Progenitor cell of endocrine pancreas (in vitro differentiated cells): ENCODE measurements around the gene GRK5. TPM values are rescaled to one million over a fixed set of nuclear protein-coding genes. Genes with fewer than 3 reads are reported as not detected.
A peak's percentile ranks its signal among the peaks of the same experiment; 100 is the strongest.

Source experiments
- DNase-seq: peaks from one replicate; pipeline ENCODE4 v3.0.0; 2021; ENCODE audit warnings: low spot score; ENCODE audit not compliant: unreplicated experiment
- H3K27ac Mint-ChIP-seq: 2 replicates; pipeline ENCODE4 v1.8.0; 2021; ENCODE audit warnings: mild to moderate bottlenecking, moderate library complexity, mixed read lengths
- H3K27me3 Mint-ChIP-seq: 2 replicates; pipeline ENCODE4 v1.8.0; 2021; ENCODE audit warnings: mixed read lengths
- H3K36me3 Mint-ChIP-seq: 2 replicates; pipeline ENCODE4 v1.8.0; 2022; ENCODE audit warnings: mixed read lengths; ENCODE audit not compliant: insufficient read depth
- H3K4me1 Mint-ChIP-seq: 2 replicates; pipeline ENCODE4 v1.8.0; 2021; ENCODE audit warnings: low read depth, mixed read lengths
- H3K4me3 Mint-ChIP-seq: 2 replicates; pipeline ENCODE4 v1.8.0; 2021; ENCODE audit warnings: low read depth, mild to moderate bottlenecking, moderate library complexity, mixed read lengths
- H3K9me3 Mint-ChIP-seq: 2 replicates; pipeline ENCODE4 v1.8.0; 2021; ENCODE audit warnings: low read depth, mixed read lengths
- CTCF ChIP-seq: fragments of 200-600 bp; sonication (generic); IDR thresholded peaks from one replicate; pipeline ENCODE4 v1.5.0; 2021; ENCODE audit warnings: antibody characterized with exemption, mild to moderate bottlenecking; ENCODE audit not compliant: unreplicated experiment
- total RNA-seq: library from RNA; stranded (reverse); gene quantifications from 2 replicates; pipeline ENCODE4 v1.2.1, GENCODE V29; 2021

GRK5 gene
- total RNA-seq, 1 donor from 2014 or later: 21.6 TPM

DNA sequence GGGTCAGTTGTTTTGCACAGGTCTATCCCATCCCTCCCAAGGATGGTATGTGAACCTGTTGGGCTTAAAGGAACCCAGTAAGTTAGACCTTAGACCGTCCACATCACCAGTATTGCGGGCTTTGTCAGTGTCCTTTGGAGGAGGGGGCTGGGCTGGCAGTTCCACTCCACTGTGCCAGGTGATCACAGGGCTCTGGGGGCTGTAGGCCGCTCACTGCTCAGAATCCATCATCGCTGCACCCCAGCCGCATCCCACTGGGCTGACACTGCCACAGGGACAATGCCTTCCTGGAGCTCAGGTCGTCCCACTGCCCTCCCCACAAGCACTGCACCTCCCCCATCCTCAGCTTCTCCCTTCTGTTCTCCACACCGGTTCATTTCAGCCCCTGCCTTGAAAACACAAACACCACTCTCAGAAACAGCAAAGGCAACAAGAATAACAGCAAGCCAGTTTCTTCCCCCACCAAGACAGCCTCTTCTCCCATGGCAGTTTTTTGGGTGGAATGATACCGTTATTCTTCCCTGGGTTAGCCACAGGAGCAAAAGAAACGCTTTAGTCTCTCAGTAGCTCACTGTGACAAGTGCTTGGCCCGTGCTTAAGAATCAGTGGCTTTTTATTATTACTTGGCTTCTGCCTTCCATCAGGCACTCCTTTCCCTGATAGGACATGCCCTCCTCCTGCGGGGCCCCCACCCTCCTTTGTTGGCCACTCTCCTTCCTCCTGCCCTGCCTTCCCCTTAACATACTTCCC is 111.2 kb downstream of the GRK5 start:
- Mint-ChIP-seq H3K27ac (no peak overlapping the region), H3K4me1 (peaks cover 49% of the 10 kb centered on the region), H3K4me3 (no peak overlapping the region)

DNA sequence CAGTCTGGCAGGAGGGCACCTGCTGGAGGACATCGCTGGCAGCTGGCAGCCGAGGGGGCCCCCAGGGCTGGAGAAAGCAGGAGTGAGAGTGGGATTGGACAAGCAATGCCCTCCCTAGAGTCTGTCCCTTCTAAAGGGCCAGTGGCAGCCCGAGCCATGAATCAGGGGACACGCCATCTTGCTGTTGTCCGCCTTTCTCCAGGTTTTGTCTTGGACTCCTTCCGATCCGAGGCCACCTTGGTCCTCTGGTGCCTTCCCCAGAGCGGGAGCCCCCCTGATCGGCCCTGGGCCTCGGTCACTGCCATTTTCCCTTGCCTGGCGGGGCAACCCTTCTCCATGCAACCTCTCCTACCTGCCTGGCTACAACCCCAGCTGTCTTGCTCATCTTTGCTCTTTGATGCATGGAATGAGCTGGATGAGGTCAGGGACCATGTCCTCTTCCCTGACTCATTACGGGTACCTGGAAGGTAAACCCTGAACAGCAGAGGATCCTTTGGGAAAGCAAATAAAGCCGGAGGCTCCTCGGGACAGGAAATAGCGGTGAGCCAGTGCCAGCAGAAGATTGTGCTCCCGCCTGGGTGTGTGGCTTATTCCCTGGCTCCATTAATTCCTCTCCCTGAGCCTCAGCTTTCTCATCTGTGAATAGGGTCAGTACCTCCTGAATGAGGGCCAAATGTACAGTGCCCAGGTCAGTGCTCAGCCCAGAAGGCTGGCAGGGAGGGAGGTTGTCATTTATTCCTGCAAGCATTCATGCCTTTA is 112.0 kb downstream of the GRK5 start:
- Mint-ChIP-seq H3K4me1 (peaks cover 53% of the 10 kb centered on the region), H3K27ac (no peak overlapping the region), H3K36me3 (no peaks in the 10 kb centered on the region), H3K4me3 (no peak overlapping the region), H3K27me3 (no peaks in the 10 kb centered on the region), H3K9me3 (no peaks in the 10 kb centered on the region)
- no peak for DNase-seq
- no peak for TF ChIP-seq CTCF

More for the DNA sequence above, 111.2 kb downstream of the GRK5 start:
- Mint-ChIP-seq H3K36me3 (no peaks in the 10 kb centered on the region), H3K9me3 (no peaks in the 10 kb centered on the region), H3K27me3 (no peaks in the 10 kb centered on the region)
- no peak for DNase-seq
- no peak for TF ChIP-seq CTCF

GRCh38 chr10:119319920-119320258 is 112.5 kb downstream of the GRK5 start:
- H3K4me1 Mint-ChIP-seq: peaks cover 53% of the 10 kb centered on the region
- no peaks in the 10 kb centered on the region for H3K9me3 Mint-ChIP-seq
- no peak overlapping the region for H3K27ac Mint-ChIP-seq
- no peak overlapping the region for H3K4me3 Mint-ChIP-seq
- H3K36me3 Mint-ChIP-seq: no peaks in the 10 kb centered on the region
- DNase-seq: no peak
- TF ChIP-seq CTCF: no peak
- H3K27me3 Mint-ChIP-seq: no peaks in the 10 kb centered on the region

GRCh38 chr10:119320981-119321380 is 113.6 kb downstream of the GRK5 start:
- Mint-ChIP-seq H3K4me3 (no peak overlapping the region), H3K9me3 (no peaks in the 10 kb centered on the region), H3K36me3 (no peaks in the 10 kb centered on the region), H3K4me1 (peaks cover 46% of the 10 kb centered on the region), H3K27me3 (no peaks in the 10 kb centered on the region), H3K27ac (no peak overlapping the region)
- no peak for DNase-seq
- TF ChIP-seq CTCF: no peak

DNA sequence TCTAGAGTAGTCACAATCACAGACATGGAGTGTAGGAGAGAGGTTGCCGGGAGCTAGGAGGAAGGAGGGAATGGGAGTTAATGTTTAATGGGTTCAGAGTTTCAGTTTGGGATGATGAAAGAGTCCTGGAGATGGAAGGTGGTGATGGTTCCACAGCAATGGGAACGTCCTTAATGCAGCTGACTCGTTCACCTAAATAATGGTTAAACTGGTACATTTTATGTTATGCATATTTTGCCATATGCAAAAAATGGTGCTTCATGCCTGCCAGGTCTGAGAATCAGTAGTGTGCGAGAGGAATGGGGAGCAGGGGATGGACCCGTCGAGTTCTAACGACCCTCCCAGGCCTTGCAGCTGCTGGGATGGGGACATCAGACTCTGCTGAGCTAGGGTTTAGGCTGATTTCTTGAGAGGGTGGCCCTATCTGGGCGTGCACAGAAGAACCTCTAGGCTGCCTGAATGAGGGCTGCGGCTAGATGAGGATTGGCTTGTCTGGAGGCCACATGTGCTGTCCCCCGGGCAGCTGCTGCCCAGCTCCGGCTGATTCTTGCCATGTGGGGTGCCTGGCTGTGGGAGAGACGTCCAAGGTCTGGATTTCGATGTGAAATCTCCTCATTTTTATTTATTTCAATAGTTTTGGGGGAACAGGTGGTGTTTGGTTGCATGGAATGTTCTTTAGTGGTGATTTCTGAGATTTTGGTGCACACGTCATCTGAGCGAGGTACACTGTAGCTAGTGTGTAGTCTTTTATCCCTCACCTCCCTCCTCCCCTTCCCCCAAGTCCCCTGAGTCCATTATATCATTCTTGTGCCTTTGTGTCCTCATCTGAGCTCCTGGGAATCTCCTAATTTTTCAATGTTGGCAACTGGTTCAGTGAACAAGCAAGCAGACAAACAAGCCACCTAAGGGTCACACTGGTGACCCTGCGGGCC is 116.0 kb downstream of the GRK5 start:
- no peak for TF ChIP-seq CTCF
- no peak overlapping the region for H3K4me3 Mint-ChIP-seq
- peaks cover 32% of the 10 kb centered on the region for H3K4me1 Mint-ChIP-seq
- no peaks in the 10 kb centered on the region for H3K27me3 Mint-ChIP-seq
- H3K36me3 Mint-ChIP-seq: no peaks in the 10 kb centered on the region
- H3K27ac Mint-ChIP-seq: peak overlapping the region; percentile 50
- no peaks in the 10 kb centered on the region for H3K9me3 Mint-ChIP-seq
- no peak for DNase-seq
